ENCODE data around the gene EVI5L. TPM values are rescaled to one million over a fixed set of nuclear protein-coding genes. Genes with fewer than 3 reads are reported as not detected.

Gene EVI5L
- total and polyA plus RNA-seq, 2 donors (not counting 3 experiments of a cell fraction or from before 2014, with no cell fraction given) = 11.9 to 13.5 TPM

- TF ChIP-seq POLR2A (IDR thresholded peaks at IDR 0.05; ENCODE audit: low read depth, low read length) = no peak
- TF ChIP-seq FOS (IDR thresholded peaks at IDR 0.05; ENCODE audit: borderline replicate concordance, insufficient read depth, low read length) = no peak
- TF ChIP-seq GATA2 (IDR thresholded peaks at IDR 0.05; ENCODE audit: insufficient read depth, insufficient read length, low read depth, low read length) = no peak
- TF ChIP-seq EZH2 (IDR thresholded peaks at IDR 0.05; ENCODE audit: borderline replicate concordance, low read depth, low read length, severe bottlenecking) = no peak
- TF ChIP-seq MAX (IDR thresholded peaks at IDR 0.05; ENCODE audit: insufficient read depth, insufficient read length) = no peak
- Histone ChIP-seq H3K9me3 (replicated peaks; ENCODE audit: control insufficient read depth, insufficient read depth, low read length) (no peaks in the 10 kb centered on the region), H3K9ac (replicated peaks; ENCODE audit: extremely low read depth, insufficient read depth, low read length) (no peak overlapping the region), H3K79me2 (ENCODE audit: control insufficient read depth, insufficient read depth, low read length) (peaks cover 28% of the 10 kb centered on the region), H4K20me1 (replicated peaks; ENCODE audit: control insufficient read depth, extremely low read depth, insufficient read depth, low read length) (no peaks in the 10 kb centered on the region), H3K4me3 (replicated peaks in 1 of 3; ENCODE audit: insufficient read depth in 1 of 3, low read depth in 1 of 3, low read length in 3 of 3) (no peak overlapping the region), H2AFZ (ENCODE audit: low read depth, low read length) (no peak overlapping the region), H3K27ac (ENCODE audit: insufficient read depth, low read depth, low read length) (no peak overlapping the region), H3K4me2 (ENCODE audit: insufficient read depth, low read length) (no peak overlapping the region), H3K9me1 (replicated peaks; ENCODE audit: control insufficient read depth, extremely low read depth, insufficient read depth, low read length) (no peaks in the 10 kb centered on the region), H3K4me1 (ENCODE audit: control insufficient read depth, extremely low read depth, insufficient read depth, low read length) (peaks cover 16% of the 10 kb centered on the region), H3K27me3 (ENCODE audit: control insufficient read depth in 2 of 2, insufficient read depth in 2 of 2, low read length in 2 of 2) (no peaks in the 10 kb centered on the region), H3K36me3 (ENCODE audit: control insufficient read depth in 2 of 2, extremely low read depth in 1 of 2, insufficient read depth in 2 of 2, low read length in 2 of 2) (peaks cover 0 to 5% of the 10 kb centered on the region in 2 experiments)
- CTCF ChIA-PET = no interaction called here
- BruUV-seq (replicated peaks) = no TSS peak
- DNase-seq (ENCODE audit: low read depth, low spot score) (no peak), FAIRE-seq (no peak)
- dilution Hi-C loops (cut with MboI; ENCODE audit: extremely low pct_ligation_motif_present, low sequenced_read_pairs) = no loop called here
- POLR2A ChIA-PET = no interaction called here
- intact Hi-C loops (cut with micrococcal nuclease) = no loop called here
Observed at GRCh38 chr19:7905268-7905667, 75.2 kb downstream of the EVI5L start.

- H4K20me1 ChIP-seq (replicated peaks; ENCODE audit: control insufficient read depth, extremely low read depth, insufficient read depth, low read length) = no peaks in the 10 kb centered on the region
- H2AFZ ChIP-seq (ENCODE audit: low read depth, low read length) = no peak overlapping the region
- H3K4me3 ChIP-seq (replicated peaks in 1 of 3; ENCODE audit: insufficient read depth in 1 of 3, low read depth in 1 of 3, low read length in 3 of 3) = no peak overlapping the region
- no peak overlapping the region for H3K4me2 ChIP-seq (ENCODE audit: insufficient read depth, low read length)
- BruUV-seq (replicated peaks) = no TSS peak
- no peaks in the 10 kb centered on the region for H3K9me1 ChIP-seq (replicated peaks; ENCODE audit: control insufficient read depth, extremely low read depth, insufficient read depth, low read length)
- TF ChIP-seq EZH2 (IDR thresholded peaks at IDR 0.05; ENCODE audit: borderline replicate concordance, low read depth, low read length, severe bottlenecking) (no peak), MYC (IDR thresholded peaks at IDR 0.05; ENCODE audit: low read depth, low read length) (no peak), POLR2AphosphoS5 (IDR thresholded peaks at IDR 0.05; ENCODE audit: insufficient read depth, low read depth, low read length) (no peak), POLR2A (IDR thresholded peaks at IDR 0.05; ENCODE audit: low read depth, low read length) (no peak), MAX (IDR thresholded peaks at IDR 0.05; ENCODE audit: insufficient read depth, insufficient read length) (no peak), FOS (IDR thresholded peaks at IDR 0.05; ENCODE audit: borderline replicate concordance, insufficient read depth, low read length) (no peak), GATA2 (IDR thresholded peaks at IDR 0.05; ENCODE audit: insufficient read depth, insufficient read length, low read depth, low read length) (no peak), JUN (IDR thresholded peaks at IDR 0.05; ENCODE audit: borderline replicate concordance, insufficient read depth, insufficient read length, low read depth) (no peak), CTCF (IDR thresholded peaks at IDR 0.05; ENCODE audit: extremely low read depth in 1 of 2, insufficient read depth in 1 of 2, low read depth in 1 of 2, low read length in 2 of 2) (no peak)
- H3K9ac ChIP-seq (replicated peaks; ENCODE audit: extremely low read depth, insufficient read depth, low read length) = no peak overlapping the region
- no peaks in the 10 kb centered on the region for H3K27me3 ChIP-seq (ENCODE audit: control insufficient read depth in 2 of 2, insufficient read depth in 2 of 2, low read length in 2 of 2)
- DNase-seq (ENCODE audit: low read depth, low spot score) = no peak
- CTCF ChIA-PET = no interaction called here
- peaks cover 16% of the 10 kb centered on the region for H3K4me1 ChIP-seq (ENCODE audit: control insufficient read depth, extremely low read depth, insufficient read depth, low read length)
- dilution Hi-C loops (cut with MboI; ENCODE audit: extremely low pct_ligation_motif_present, low sequenced_read_pairs) (no loop called here), intact Hi-C loops (cut with micrococcal nuclease) (no loop called here)
- FAIRE-seq = no peak
- H3K9me3 ChIP-seq (replicated peaks; ENCODE audit: control insufficient read depth, insufficient read depth, low read length) = no peaks in the 10 kb centered on the region
- H3K79me2 ChIP-seq (ENCODE audit: control insufficient read depth, insufficient read depth, low read length) = peaks cover 28% of the 10 kb centered on the region
- H3K36me3 ChIP-seq (ENCODE audit: control insufficient read depth in 2 of 2, extremely low read depth in 1 of 2, insufficient read depth in 2 of 2, low read length in 2 of 2) = peaks cover 0 to 11% of the 10 kb centered on the region in 2 experiments
- POLR2A ChIA-PET = no interaction called here
- no peak overlapping the region for H3K27ac ChIP-seq (ENCODE audit: insufficient read depth, low read depth, low read length)
Observed at GRCh38 chr19:7905859-7906258, 75.8 kb downstream of the EVI5L start.

All from endothelial cell of umbilical vein (primary cell).